ENCODE data around the gene LPIN1.

DNA sequence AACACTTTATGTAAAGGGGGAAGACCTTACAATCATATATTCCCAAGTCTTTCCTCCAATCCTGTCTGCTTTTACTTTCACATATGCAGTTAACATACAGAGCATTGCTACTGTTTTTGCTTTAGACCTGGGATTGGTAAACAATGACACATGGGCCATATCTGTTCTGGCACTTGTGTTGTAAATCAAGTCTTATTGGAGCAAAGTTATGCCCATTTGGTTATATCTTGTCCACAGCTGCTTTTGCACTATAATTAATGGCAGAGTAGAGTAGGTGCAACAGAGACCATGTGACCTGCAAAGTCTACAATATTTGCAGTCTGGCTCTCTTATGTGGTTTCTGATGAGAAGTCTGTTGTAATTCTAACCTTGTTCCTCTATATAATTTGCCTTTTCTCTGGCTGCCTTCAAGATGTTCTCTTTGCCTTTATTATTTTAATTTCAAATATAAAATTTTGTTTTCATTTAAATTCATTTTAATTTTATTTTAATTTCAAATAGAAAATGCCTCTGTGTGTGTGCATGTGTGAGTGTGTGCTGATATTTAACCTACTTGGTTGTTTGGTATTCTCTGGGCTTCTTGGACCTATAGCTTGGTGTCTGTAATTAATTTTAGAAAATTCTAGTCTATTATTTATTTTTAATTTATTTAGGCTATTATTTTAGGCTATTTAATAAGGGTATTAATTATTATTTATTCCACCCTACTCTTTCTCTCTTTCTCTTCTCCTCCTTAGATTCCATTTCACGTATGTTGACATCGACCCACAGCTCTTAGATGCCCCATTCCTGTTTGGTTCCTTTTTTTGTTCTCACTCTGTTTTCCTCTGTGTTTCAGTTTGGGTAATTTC is 16.8 kb upstream of the LPIN1 start:
- TF ChIP-seq POLR2A (IDR thresholded peaks at IDR 0.05; ENCODE audit: low read length) (no peak), GATA1 (IDR thresholded peaks at IDR 0.05; ENCODE audit: low read depth, low read length) (no peak)
